Activated B cell treated with CpG ODN at 0.5 μM for 24 hours (primary cell): Measurements from ENCODE around the gene PDE3B. TPM values are rescaled to one million over a fixed set of nuclear protein-coding genes. Genes with fewer than 3 reads are reported as not detected.
A peak's percentile ranks its signal among the peaks of the same experiment; 100 is the strongest.

Experiments used
- ATAC-seq: fragments of 200-7000 bp; cut with Tn5 transposase; one replicate; pipeline ENCODE4 v1.10.0; 2021; ENCODE audit warnings: low read depth, mild to moderate bottlenecking, moderate library complexity
- CTCF ChIA-PET: fragments of 350-600 bp; sonication (Branson Sonifier 250); formaldehyde crosslinking; loops from one replicate; lab custom pipeline; 2021; ENCODE audit warnings: antibody characterized with exemption; lab: Charles Lee
- POLR2A ChIA-PET: fragments of 350-600 bp; sonication (Branson Sonifier 250); formaldehyde crosslinking; loops from one replicate; lab custom pipeline; 2021; ENCODE audit warnings: antibody characterized with exemption; lab: Charles Lee
- DNase-seq: peaks from one replicate; pipeline ENCODE4 v3.0.0; 2022
- H3K27ac Mint-ChIP-seq: one replicate; pipeline ENCODE4 v1.8.0; 2020; ENCODE audit warnings: mixed read lengths
- H3K27me3 Mint-ChIP-seq: one replicate; pipeline ENCODE4 v1.8.0; 2021; ENCODE audit warnings: mixed read lengths
- H3K36me3 Mint-ChIP-seq: one replicate; pipeline ENCODE4 v1.8.0; 2021; ENCODE audit warnings: low read depth, mixed read lengths
- H3K4me1 Mint-ChIP-seq: one replicate; pipeline ENCODE4 v1.8.0; 2021; ENCODE audit warnings: mixed read lengths
- H3K4me3 Mint-ChIP-seq: one replicate; pipeline ENCODE4 v1.8.0; 2020; ENCODE audit warnings: mild to moderate bottlenecking, mixed read lengths
- H3K9me3 Mint-ChIP-seq: one replicate; pipeline ENCODE4 v1.8.0; 2020; ENCODE audit warnings: mixed read lengths
- intact Hi-C: fragments of 100-400 bp; cut with micrococcal nuclease; formaldehyde crosslinking; loops from one replicate; pipeline ENCODE4 v1.15.1; 2024
- total RNA-seq: library from RNA; stranded (reverse); gene quantifications from 2 replicates; pipeline ENCODE4 v1.2.3, GENCODE V29; 2022
- TF ChIP-seq, protein P1 (sequence below): fragments of 200-600 bp; IDR thresholded peaks from one replicate; pipeline ENCODE4 v1.8.0; 2022; ENCODE audit warnings: antibody characterized with exemption, mild to moderate bottlenecking

PDE3B gene
- total RNA-seq, 1 donor from 2014 or later, result 13.4 TPM

GRCh38 chr11:14645015-14645912 is 1.7 kb downstream of the PDE3B start:
- ATAC-seq (no peak), DNase-seq (no peak)
- Mint-ChIP-seq H3K27me3 (peaks cover 31% of the 10 kb centered on the region), H3K4me1 (peaks cover 10% of the 10 kb centered on the region), H3K27ac (no peak overlapping the region), H3K36me3 (no peaks in the 10 kb centered on the region), H3K4me3 (peak overlapping the region; percentile 86), H3K9me3 (no peaks in the 10 kb centered on the region)
- POLR2A ChIA-PET, result interaction anchor here (0.6 to 3.2 kb wide), 15 partner anchors 9 to 466 kb away, joined by 3 to 28 read pairs (median 5); partner anchors contain the start of genes COPB1 and CYP2R1
- CTCF ChIA-PET, result interaction anchor here (0.8 to 2.2 kb wide), 7 partner anchors 67 to 455 kb away, joined by 3 to 9 read pairs (median 6); no protein-coding TSS in a partner anchor
- TF ChIP-seq, protein P1, sequence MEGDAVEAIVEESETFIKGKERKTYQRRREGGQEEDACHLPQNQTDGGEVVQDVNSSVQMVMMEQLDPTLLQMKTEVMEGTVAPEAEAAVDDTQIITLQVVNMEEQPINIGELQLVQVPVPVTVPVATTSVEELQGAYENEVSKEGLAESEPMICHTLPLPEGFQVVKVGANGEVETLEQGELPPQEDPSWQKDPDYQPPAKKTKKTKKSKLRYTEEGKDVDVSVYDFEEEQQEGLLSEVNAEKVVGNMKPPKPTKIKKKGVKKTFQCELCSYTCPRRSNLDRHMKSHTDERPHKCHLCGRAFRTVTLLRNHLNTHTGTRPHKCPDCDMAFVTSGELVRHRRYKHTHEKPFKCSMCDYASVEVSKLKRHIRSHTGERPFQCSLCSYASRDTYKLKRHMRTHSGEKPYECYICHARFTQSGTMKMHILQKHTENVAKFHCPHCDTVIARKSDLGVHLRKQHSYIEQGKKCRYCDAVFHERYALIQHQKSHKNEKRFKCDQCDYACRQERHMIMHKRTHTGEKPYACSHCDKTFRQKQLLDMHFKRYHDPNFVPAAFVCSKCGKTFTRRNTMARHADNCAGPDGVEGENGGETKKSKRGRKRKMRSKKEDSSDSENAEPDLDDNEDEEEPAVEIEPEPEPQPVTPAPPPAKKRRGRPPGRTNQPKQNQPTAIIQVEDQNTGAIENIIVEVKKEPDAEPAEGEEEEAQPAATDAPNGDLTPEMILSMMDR, result no peak
- intact Hi-C loops, result loop anchor here (1.0 to 10.0 kb wide), 4 partner anchors 120 to 430 kb away; partner anchors contain the start of genes CALCB and CYP2R1

- no peak overlapping the region for H3K27ac Mint-ChIP-seq
- POLR2A ChIA-PET, result interaction anchor here (0.6 to 3.2 kb wide), 4 partner anchors 25 to 465 kb away, joined by 3 to 28 read pairs (median 14); partner anchors contain the start of gene CYP2R1
- H3K27me3 Mint-ChIP-seq, result peaks cover 38% of the 10 kb centered on the region
- CTCF ChIA-PET, result interaction anchor here (2.1 kb wide), 1 partner anchor 259 kb away, joined by 9 read pairs; no protein-coding TSS in a partner anchor
- no peaks in the 10 kb centered on the region for H3K36me3 Mint-ChIP-seq
- intact Hi-C loops, result loop anchor here (1.0 to 10.0 kb wide), 4 partner anchors 119 to 429 kb away; partner anchors contain the start of genes CALCB and CYP2R1
- no peaks in the 10 kb centered on the region for H3K9me3 Mint-ChIP-seq
- DNase-seq, result no peak
- TF ChIP-seq, protein P1, result no peak
- no peak overlapping the region for H3K4me3 Mint-ChIP-seq
- no peak for ATAC-seq
- peaks cover 10% of the 10 kb centered on the region for H3K4me1 Mint-ChIP-seq
Observed at GRCh38 chr11:14645985-14646900, 2.6 kb downstream of the PDE3B start.

DNA sequence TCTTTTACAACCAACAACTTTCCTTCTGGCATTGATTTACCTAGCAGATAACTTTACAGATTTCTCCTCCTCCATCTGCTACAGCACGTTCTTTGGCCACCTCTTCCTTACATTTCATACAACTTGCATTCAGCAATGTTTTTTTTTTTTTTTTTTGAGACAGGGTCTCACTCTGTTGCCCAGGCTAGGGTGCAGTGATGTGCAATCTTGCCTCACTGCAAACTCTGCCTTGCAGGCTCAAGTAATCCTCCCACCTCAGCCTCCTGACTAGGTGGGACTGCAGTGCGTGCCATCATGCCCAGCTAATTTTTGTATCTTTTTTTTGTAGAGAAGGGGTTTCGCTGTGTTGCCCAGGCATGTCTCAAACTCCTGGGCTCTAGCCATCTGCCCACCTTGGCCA is 6.5 kb downstream of the PDE3B start:
- Mint-ChIP-seq H3K9me3 (no peaks in the 10 kb centered on the region), H3K4me3 (no peak overlapping the region), H3K27ac (no peak overlapping the region), H3K4me1 (peaks cover 8% of the 10 kb centered on the region), H3K27me3 (peaks cover 45% of the 10 kb centered on the region), H3K36me3 (no peaks in the 10 kb centered on the region)
- ChIA-PET CTCF (interaction anchor here (0.5 to 0.7 kb wide), 2 partner anchors 12 to 258 kb away, joined by 3 read pairs; no protein-coding TSS in a partner anchor), POLR2A (interaction anchor here (0.7 to 1.2 kb wide), 2 partner anchors 115 to 186 kb away, joined by 3 to 5 read pairs; no protein-coding TSS in a partner anchor)
- DNase-seq (no peak), ATAC-seq (no peak)
- TF ChIP-seq, protein P1, result no peak
- intact Hi-C loops, result no loop called here

DNA sequence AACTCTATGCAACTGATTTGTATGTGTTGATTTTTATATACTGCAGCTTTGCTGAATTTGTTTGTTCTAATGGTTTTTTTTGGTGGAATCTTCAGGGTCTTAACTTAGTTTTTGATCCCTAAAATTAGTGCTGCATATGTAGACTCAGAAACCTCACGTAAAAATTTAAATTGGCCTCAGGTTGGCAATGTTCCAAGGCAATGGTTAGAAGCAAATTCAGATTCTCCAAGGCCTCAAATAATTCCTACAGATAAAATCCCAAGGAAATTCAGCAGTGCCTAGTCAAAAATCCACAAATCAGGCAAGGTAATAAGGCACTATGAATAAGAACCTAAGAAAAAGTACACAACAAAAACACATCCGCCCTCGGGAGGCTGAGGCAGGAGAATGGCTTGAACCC is 9.5 kb downstream of the PDE3B start:
- CTCF ChIA-PET, result no interaction called here
- Mint-ChIP-seq H3K9me3 (no peaks in the 10 kb centered on the region), H3K27me3 (peaks cover 43% of the 10 kb centered on the region)

More for the DNA sequence above, 9.5 kb downstream of the PDE3B start:
- Mint-ChIP-seq H3K4me3 (no peak overlapping the region), H3K36me3 (no peaks in the 10 kb centered on the region), H3K27ac (no peak overlapping the region), H3K4me1 (no peaks in the 10 kb centered on the region)
- DNase-seq (no peak), ATAC-seq (no peak)
- TF ChIP-seq, protein P1, result no peak
- POLR2A ChIA-PET, result no interaction called here
- intact Hi-C loops, result no loop called here
